Fibroblast of villous mesenchyme (primary cell): ENCODE data around the gene ISG15. TPM values are rescaled to one million over a fixed set of nuclear protein-coding genes. Genes with fewer than 3 reads are reported as not detected.
"Not testable (repeated sequence)": the region's sequence is repeated elsewhere in the genome, so short reads cannot be mapped to it uniquely, and the experiment has no call there.

Experiments
- DNase-seq: peaks from one replicate; pipeline ENCODE4 v3.0.0-alpha.2; 2010; ENCODE audit warnings: low read depth
- H3K4me3 ChIP-seq: 2 replicates; pipeline ENCODE4 v1.5.1; 2011; ENCODE audit warnings: low read depth, mild to moderate bottlenecking, low read length
- total RNA-seq: library from RNA; depleted of rRNA; stranded (reverse); fragments of >200 nt; gene quantifications from 2 replicates; pipeline ENCODE4 v1.2.3, GENCODE V29; 2012
- TF ChIP-seq, protein P1 (sequence below): IDR thresholded peaks from 2 replicates; pipeline ENCODE4 v1.5.1; 2012; ENCODE audit warnings: low read depth, mild to moderate bottlenecking, low read length; ENCODE audit not compliant: insufficient read depth

ISG15 gene
- total RNA-seq, 1 donor = 137 TPM

DNA sequence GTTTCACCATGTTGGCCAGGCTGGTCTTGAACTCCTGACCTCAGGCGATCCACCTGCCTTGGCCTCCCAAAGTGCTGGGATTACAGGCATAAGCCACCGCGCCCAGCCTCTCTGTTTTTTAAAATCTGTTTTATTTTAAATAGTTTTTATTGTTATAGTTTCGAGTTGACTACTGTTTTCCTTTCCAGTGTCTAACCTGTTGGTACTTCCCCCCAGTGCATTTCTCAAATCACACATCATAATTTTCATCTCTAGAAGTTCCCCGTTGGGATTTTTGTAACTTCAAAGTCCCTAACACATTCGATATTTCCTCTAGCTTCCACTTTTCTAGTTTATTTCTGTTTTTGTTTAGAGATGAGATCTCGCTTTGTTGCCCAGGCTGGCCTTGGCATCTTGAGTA, 20.9 kb upstream of the ISG15 start:
- H3K4me3 ChIP-seq = no peak overlapping the region
- TF ChIP-seq, protein P1, sequence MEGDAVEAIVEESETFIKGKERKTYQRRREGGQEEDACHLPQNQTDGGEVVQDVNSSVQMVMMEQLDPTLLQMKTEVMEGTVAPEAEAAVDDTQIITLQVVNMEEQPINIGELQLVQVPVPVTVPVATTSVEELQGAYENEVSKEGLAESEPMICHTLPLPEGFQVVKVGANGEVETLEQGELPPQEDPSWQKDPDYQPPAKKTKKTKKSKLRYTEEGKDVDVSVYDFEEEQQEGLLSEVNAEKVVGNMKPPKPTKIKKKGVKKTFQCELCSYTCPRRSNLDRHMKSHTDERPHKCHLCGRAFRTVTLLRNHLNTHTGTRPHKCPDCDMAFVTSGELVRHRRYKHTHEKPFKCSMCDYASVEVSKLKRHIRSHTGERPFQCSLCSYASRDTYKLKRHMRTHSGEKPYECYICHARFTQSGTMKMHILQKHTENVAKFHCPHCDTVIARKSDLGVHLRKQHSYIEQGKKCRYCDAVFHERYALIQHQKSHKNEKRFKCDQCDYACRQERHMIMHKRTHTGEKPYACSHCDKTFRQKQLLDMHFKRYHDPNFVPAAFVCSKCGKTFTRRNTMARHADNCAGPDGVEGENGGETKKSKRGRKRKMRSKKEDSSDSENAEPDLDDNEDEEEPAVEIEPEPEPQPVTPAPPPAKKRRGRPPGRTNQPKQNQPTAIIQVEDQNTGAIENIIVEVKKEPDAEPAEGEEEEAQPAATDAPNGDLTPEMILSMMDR = no peak
- DNase-seq = no peak

DNA sequence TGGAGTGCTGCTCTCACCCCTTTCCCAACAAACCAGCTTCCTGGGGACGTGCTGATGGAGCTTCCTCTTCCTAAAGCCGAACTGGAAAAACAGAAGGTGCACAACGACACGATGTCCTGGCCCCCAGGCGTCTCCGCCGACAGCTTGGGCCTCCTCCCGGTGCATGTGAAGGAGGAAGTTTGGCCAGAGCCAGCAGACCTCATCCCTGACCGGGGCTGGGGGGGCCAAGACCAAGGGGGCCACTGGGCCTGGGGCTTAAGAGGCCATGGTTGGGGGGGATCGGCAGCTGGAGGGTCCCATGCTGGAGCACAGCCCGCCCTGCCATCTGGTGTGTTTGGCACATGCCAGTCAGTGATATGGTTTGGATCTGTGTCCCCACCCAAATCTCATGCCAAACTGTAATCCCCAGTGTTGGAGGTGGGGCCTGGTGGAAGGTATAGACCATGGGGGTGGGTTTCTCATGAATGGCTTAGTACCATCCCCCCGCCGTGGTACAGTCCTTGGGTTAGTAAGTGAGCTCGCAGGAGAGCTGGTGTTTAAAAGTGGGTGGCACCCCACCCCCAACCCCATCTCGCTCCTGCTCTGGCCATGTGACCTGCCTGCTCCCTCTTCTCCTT, 19.8 kb upstream of the ISG15 start:
- no peak overlapping the region for H3K4me3 ChIP-seq
- TF ChIP-seq, protein P1 = no peak
- DNase-seq = no peak

DNA sequence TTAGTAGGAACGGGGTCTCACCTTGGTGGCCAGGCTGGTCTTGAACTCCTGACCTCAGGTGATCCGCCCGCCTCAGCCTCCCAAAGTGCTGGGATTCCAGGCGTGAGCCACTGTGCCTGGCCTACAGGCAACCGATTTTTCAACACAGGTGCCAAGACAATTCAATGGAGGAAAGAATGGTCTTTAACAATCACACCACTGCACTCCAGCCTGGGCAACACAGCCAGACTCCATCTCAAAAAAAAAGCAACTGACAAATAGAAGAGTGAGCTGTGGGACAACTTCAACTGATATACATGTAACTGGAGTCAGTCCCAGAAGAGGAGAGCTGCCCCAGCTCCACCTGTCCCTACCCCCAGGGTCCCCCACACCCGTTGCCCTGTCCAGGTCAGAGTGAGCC, 18.8 kb upstream of the ISG15 start:
- not testable (repeated sequence) for H3K4me3 ChIP-seq, DNase-seq

DNA sequence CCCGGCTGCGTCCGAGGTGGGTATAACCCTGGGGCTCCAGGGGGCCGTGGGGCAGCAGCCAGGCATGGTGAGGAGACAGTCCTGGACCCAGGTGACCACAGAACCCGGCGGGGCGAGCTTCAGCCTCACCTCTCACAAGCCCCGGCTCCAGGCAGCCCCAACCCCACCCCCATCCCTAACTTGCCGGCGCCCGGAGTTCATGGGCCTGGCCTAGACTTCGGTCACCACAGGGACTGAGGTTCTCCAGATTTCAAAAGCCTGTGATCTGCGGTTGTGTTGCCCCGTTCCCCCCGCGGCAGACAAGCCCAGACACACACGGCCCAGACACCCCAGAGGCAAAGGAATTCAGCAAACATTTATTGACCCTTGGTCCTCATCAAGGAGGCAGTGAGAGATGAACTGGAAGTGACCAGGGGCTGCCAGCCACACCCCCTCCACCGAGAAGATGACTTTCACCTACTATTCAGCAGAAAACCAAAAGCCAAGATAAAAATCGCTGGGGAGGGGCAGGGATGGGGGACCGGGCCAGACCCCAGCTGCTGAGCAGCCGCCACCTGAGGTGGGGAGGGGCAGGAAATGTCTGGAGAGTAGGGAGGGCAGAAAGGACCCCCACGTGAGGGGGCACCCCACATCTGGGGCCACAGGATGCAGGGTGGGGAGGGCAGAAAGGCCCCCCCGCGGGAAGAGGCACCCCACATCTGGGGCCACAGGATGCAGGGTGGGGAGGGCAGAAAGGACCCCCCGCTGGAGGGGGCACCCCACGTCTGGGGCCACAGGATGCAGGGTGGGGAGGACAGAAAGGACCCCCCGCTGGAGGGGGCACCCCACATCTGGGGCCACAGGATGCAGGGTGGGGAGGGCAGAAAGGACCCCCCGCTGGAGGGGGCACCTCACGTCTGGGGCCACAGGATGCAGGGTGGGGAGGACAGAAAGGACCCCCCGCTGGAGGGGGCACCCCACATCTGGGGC, 17.3 kb upstream of the ISG15 start:
- no peak for DNase-seq
- TF ChIP-seq, protein P1 = no peak
- no peak overlapping the region for H3K4me3 ChIP-seq

DNA sequence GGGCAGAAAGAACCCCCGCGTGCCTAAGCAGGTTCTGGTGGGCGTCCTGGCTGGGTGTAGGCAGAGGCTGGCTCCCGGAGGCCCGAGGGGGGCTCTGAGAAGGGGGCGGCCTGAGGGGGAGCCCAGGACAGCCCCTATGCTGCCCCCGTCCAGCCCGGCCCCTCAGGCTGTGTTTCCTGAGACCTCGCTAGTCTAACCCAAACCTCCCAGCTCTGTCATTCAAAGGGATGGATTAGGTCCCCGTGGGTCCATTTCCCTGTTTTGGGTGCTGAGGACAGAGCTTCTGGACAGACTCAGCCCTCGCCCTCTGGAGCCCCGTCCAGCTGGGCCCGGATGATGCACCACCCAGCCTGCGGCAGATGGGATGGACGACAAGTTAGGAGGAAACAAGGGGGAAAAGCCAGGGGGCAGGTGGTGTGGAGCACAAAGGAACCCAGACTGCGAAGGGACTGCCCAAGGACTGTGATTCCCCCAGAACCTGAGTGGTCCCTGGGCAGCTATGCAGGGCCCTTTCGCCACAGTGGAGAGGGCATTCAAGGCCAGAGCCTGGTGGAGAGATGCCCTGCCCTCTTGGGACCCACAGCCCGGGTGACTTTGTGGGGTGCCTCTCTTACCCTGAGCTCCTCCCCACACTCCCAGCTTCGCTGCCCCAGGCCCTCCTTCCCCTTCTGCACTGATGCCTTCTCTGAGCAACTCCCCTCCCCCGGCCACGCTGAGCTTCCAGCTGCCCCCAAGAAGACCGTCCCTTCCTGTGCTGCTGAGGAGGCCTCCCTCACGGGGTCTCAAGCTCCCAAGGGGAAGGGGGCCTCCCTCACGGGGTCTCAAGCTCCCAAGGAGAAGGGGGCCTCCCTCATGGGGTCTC, 16.2 kb upstream of the ISG15 start:
- no peak overlapping the region for H3K4me3 ChIP-seq
- TF ChIP-seq, protein P1 = no peak
- no peak for DNase-seq

DNA sequence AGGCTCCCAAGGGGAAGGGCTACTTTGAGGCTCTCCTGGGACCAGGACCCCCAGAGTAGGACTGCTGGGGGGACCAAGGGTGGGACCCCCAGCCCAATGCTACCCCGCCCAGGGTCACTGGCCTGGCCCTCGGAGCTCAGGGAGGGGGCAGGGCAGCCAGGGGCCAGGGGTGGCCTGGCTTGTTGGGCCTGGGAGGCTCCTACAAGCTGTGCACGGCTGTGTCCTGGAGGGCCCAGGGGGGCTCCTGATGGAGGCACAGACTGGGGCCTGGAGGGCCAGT, 15.6 kb upstream of the ISG15 start:
- no peak overlapping the region for H3K4me3 ChIP-seq
- no peak for DNase-seq
- TF ChIP-seq, protein P1 = no peak
